Measurements from ENCODE around the gene POU2AF2.
"Not testable (repeated sequence)": the region's sequence is repeated elsewhere in the genome, so short reads cannot be mapped to it uniquely, and the experiment has no call there.

Gene POU2AF2

GRCh38 chr11:111245425-111245824 lies at the start of gene POU2AF2:
Gene POU2AF2 (plus strand): TSS chr11:111245725. CDS start chr11:111245854, 129 bp downstream.
- H3K36me3 ChIP-seq = no peaks in the 10 kb centered on the region
- H3K27me3 ChIP-seq = no peaks in the 10 kb centered on the region
- no peak within 1 kb of the TSS for H3K4me2 ChIP-seq
- no peaks in the 10 kb centered on the region for H4K20me1 ChIP-seq
- H3K9ac ChIP-seq = no peak within 1 kb of the TSS
- TF ChIP-seq Cebpa-rat (IDR thresholded peaks at IDR 0.05) = no peak
- no peaks in the 10 kb centered on the region for H3K9me3 ChIP-seq
- H3K27ac ChIP-seq = no peak within 1 kb of the TSS
- no peaks in the 10 kb centered on the region for H3K4me1 ChIP-seq
- H3K4me3 ChIP-seq = no peak within 1 kb of the TSS

- Histone ChIP-seq H3K9ac (no peak overlapping the region), H3K36me3 (no peaks in the 10 kb centered on the region), H4K20me1 (no peaks in the 10 kb centered on the region), H3K4me3 (no peak overlapping the region), H3K9me3 (no peaks in the 10 kb centered on the region), H3K4me2 (no peak overlapping the region), H3K27ac (no peak overlapping the region), H3K4me1 (no peaks in the 10 kb centered on the region), H3K27me3 (no peaks in the 10 kb centered on the region)
- no peak for TF ChIP-seq Cebpa-rat (IDR thresholded peaks at IDR 0.05)
Observed at GRCh38 chr11:111200010-111200534, 45.5 kb upstream of the POU2AF2 start.

GRCh38 chr11:111204211-111204610 lies 41.3 kb upstream of the POU2AF2 start:
- H4K20me1 ChIP-seq = no peaks in the 10 kb centered on the region
- H3K9me3 ChIP-seq = no peaks in the 10 kb centered on the region
- no peak for TF ChIP-seq Cebpa-rat (IDR thresholded peaks at IDR 0.05)
- no peak overlapping the region for H3K9ac ChIP-seq
- no peak overlapping the region for H3K4me2 ChIP-seq
- H3K27ac ChIP-seq = no peak overlapping the region
- no peaks in the 10 kb centered on the region for H3K4me1 ChIP-seq
- no peak overlapping the region for H3K4me3 ChIP-seq
- no peaks in the 10 kb centered on the region for H3K27me3 ChIP-seq
- no peaks in the 10 kb centered on the region for H3K36me3 ChIP-seq

- Histone ChIP-seq H3K4me3 (no peak overlapping the region), H3K27ac (no peak overlapping the region), H3K36me3 (no peaks in the 10 kb centered on the region), H3K27me3 (no peaks in the 10 kb centered on the region), H3K4me1 (no peaks in the 10 kb centered on the region), H3K9ac (no peak overlapping the region), H3K4me2 (no peak overlapping the region), H4K20me1 (no peaks in the 10 kb centered on the region), H3K9me3 (no peaks in the 10 kb centered on the region)
- TF ChIP-seq Cebpa-rat (IDR thresholded peaks at IDR 0.05) = no peak
Observed at GRCh38 chr11:111205632-111206385, 39.7 kb upstream of the POU2AF2 start.

- Histone ChIP-seq H3K9ac (no peak overlapping the region), H3K4me2 (no peak overlapping the region), H3K4me1 (no peaks in the 10 kb centered on the region), H3K4me3 (no peak overlapping the region), H4K20me1 (no peaks in the 10 kb centered on the region), H3K36me3 (no peaks in the 10 kb centered on the region), H3K27me3 (no peaks in the 10 kb centered on the region), H3K9me3 (no peaks in the 10 kb centered on the region), H3K27ac (no peak overlapping the region)
- TF ChIP-seq Cebpa-rat (IDR thresholded peaks at IDR 0.05) = no peak
Observed at GRCh38 chr11:111206472-111206871, 39.1 kb upstream of the POU2AF2 start.

GRCh38 chr11:111207213-111207612 lies 38.3 kb upstream of the POU2AF2 start:
- Histone ChIP-seq H3K9me3 (no peaks in the 10 kb centered on the region), H3K27me3 (no peaks in the 10 kb centered on the region), H3K27ac (no peak overlapping the region), H3K36me3 (no peaks in the 10 kb centered on the region), H3K4me1 (no peaks in the 10 kb centered on the region), H3K9ac (no peak overlapping the region), H3K4me3 (no peak overlapping the region), H4K20me1 (no peaks in the 10 kb centered on the region), H3K4me2 (no peak overlapping the region)
- no peak for TF ChIP-seq Cebpa-rat (IDR thresholded peaks at IDR 0.05)

- Histone ChIP-seq H3K4me3 (no peak overlapping the region), H3K27me3 (no peaks in the 10 kb centered on the region), H3K4me1 (no peaks in the 10 kb centered on the region), H3K9ac (no peak overlapping the region), H3K36me3 (no peaks in the 10 kb centered on the region), H4K20me1 (no peaks in the 10 kb centered on the region), H3K4me2 (no peak overlapping the region), H3K27ac (no peak overlapping the region), H3K9me3 (no peaks in the 10 kb centered on the region)
- no peak for TF ChIP-seq Cebpa-rat (IDR thresholded peaks at IDR 0.05)
Observed at GRCh38 chr11:111209543-111210355, 35.8 kb upstream of the POU2AF2 start.

GRCh38 chr11:111213256-111213655 lies 32.3 kb upstream of the POU2AF2 start:
- Histone ChIP-seq H3K27me3 (no peaks in the 10 kb centered on the region), H3K27ac (no peak overlapping the region), H3K4me1 (no peaks in the 10 kb centered on the region), H3K4me3 (no peak overlapping the region), H3K4me2 (no peak overlapping the region), H3K9me3 (no peaks in the 10 kb centered on the region; the same call in 1 of the 2 replicates), H3K9ac (no peak overlapping the region), H3K36me3 (no peaks in the 10 kb centered on the region), H4K20me1 (no peaks in the 10 kb centered on the region)
- no peak for TF ChIP-seq Cebpa-rat (IDR thresholded peaks at IDR 0.05)

GRCh38 chr11:111220721-111221120 lies 24.8 kb upstream of the POU2AF2 start:
- TF ChIP-seq Cebpa-rat (IDR thresholded peaks at IDR 0.05) = no peak
- H3K27me3 ChIP-seq = no peaks in the 10 kb centered on the region

GRCh38 chr11:111221208-111221607 lies 24.3 kb upstream of the POU2AF2 start:
- no peak overlapping the region for H3K4me3 ChIP-seq
- H3K36me3 ChIP-seq = no peaks in the 10 kb centered on the region
- H3K9me3 ChIP-seq = no peaks in the 10 kb centered on the region; the same call in none of the 2 replicates
- no peak overlapping the region for H3K9ac ChIP-seq
- H4K20me1 ChIP-seq = no peaks in the 10 kb centered on the region
- no peaks in the 10 kb centered on the region for H3K27me3 ChIP-seq
- H3K27ac ChIP-seq = no peak overlapping the region
- peaks cover 17% of the 10 kb centered on the region for H3K4me1 ChIP-seq
- no peak for TF ChIP-seq Cebpa-rat (IDR thresholded peaks at IDR 0.05)
- H3K4me2 ChIP-seq = no peak overlapping the region

More at GRCh38 chr11:111220721-111221120, 24.8 kb upstream of the POU2AF2 start:
- Histone ChIP-seq H3K27ac (no peak overlapping the region), H3K4me3 (no peak overlapping the region), H3K4me1 (peaks cover 17% of the 10 kb centered on the region), H3K9ac (no peak overlapping the region), H3K4me2 (no peak overlapping the region), H3K9me3 (no peaks in the 10 kb centered on the region; the same call in none of the 2 replicates), H4K20me1 (no peaks in the 10 kb centered on the region), H3K36me3 (no peaks in the 10 kb centered on the region)

GRCh38 chr11:111221936-111222335 lies 23.6 kb upstream of the POU2AF2 start:
- H3K27me3 ChIP-seq, H3K27ac ChIP-seq, H4K20me1 ChIP-seq, H3K36me3 ChIP-seq, H3K9ac ChIP-seq, H3K4me3 ChIP-seq, H3K9me3 ChIP-seq: not testable (repeated sequence)
- peaks cover 17% of the 10 kb centered on the region for H3K4me1 ChIP-seq
- H3K4me2 ChIP-seq = peak overlapping the region; percentile 43

- H3K27me3 ChIP-seq = not testable (repeated sequence)
- peak overlapping the region; percentile 62 for H3K4me2 ChIP-seq
Observed at GRCh38 chr11:111222821-111223455, 22.6 kb upstream of the POU2AF2 start.

More at GRCh38 chr11:111222821-111223455, 22.6 kb upstream of the POU2AF2 start:
- peaks cover 17% of the 10 kb centered on the region for H3K4me1 ChIP-seq
- not testable (repeated sequence) for H3K4me3 ChIP-seq, H3K9me3 ChIP-seq, H4K20me1 ChIP-seq, H3K36me3 ChIP-seq, H3K27ac ChIP-seq, H3K9ac ChIP-seq

Measured in BLaER1 (cell line).